Skeletal muscle tissue (tissue), 4 donors: ENCODE results near the gene FNDC3B. TPM values are rescaled to one million over a fixed set of nuclear protein-coding genes. Genes with fewer than 3 reads are reported as not detected.
A peak's percentile ranks its signal among the peaks of the same experiment; 100 is the strongest.

Experiments
- H3K27ac ChIP-seq: one replicate; pipeline ENCODE4 v1.7.0; 2013; ENCODE audit warnings: mild to moderate bottlenecking, low read depth, low read length, inconsistent platforms
- H3K27me3 ChIP-seq, 3 donors: one replicate each; pipeline ENCODE4 v1.7.0; 2013; ENCODE audit warnings: low read length in 3 of 3; ENCODE audit not compliant: control insufficient read depth in 3 of 3, insufficient read depth in 3 of 3
- H3K36me3 ChIP-seq, 3 donors: one replicate each; pipeline ENCODE4 v1.7.0; 2013; ENCODE audit warnings: low read length in 3 of 3; ENCODE audit not compliant: control insufficient read depth in 3 of 3, insufficient read depth in 3 of 3
- H3K4me1 ChIP-seq, 3 donors: one replicate each; pipeline ENCODE4 v1.7.0; 2013; ENCODE audit warnings: low read length in 3 of 3, mild to moderate bottlenecking in 3 of 3; ENCODE audit not compliant: control insufficient read depth in 3 of 3, insufficient read depth in 3 of 3
- H3K4me3 ChIP-seq, 3 donors: one replicate each; pipeline ENCODE4 v1.7.0; 2013; ENCODE audit warnings: low read length in 3 of 3
- H3K9ac ChIP-seq, 3 donors: one replicate each; pipeline ENCODE4 v1.7.0; 2013; ENCODE audit warnings: low read length in 3 of 3, mild to moderate bottlenecking in 3 of 3, moderate library complexity in 2 of 3, low read depth in 1 of 3
- H3K9me3 ChIP-seq, 3 donors: one replicate each; pipeline ENCODE4 v1.7.0; 2013; ENCODE audit warnings: low read length in 3 of 3; ENCODE audit not compliant: control insufficient read depth in 3 of 3
- total RNA-seq: library from RNA; depleted of rRNA; stranded (reverse); fragments of >200 nt; gene quantifications from one replicate; pipeline ENCODE4 v1.2.3, GENCODE V29; 2014
- donor health status: Osteomylitis.

FNDC3B gene
- total RNA-seq, 1 donor from 2014 or later: 140 TPM

DNA sequence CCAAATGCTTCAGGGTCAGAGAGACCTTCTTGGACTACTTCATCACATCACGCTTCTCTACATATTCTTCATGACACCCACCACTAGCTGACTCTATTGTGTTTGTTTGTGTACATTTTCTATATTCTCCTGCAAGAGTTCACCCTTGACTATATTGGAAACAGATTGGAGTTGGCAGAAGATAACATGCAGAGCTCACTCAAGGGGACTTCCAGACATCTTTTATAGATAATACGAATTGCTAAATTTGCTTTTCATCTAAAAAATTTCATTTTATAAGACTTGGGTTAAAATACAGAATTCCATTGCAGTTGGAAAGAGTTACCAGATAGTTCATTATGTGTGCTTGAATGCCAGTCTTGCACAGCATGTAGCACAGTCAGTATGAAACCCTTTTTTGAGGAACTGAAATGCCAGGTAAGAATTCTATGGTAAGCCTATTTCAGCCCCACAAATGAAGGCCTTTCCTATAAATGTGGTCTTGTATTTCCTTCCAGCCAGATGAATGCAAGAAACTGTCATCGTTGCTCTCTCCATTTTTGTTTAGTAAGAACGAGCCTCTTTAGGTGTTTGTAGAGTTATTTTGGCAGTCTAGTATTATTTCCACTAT lies 231.3 kb downstream of the FNDC3B start:
- peaks cover 4 to 7% (median 7%) of the 10 kb centered on the region in 3 donors for H3K36me3 ChIP-seq
- no peak overlapping the region for H3K27ac ChIP-seq
- no peaks in the 10 kb centered on the region for H3K27me3 ChIP-seq
- no peak overlapping the region for H3K9ac ChIP-seq
- no peaks in the 10 kb centered on the region for H3K9me3 ChIP-seq
- H3K4me1 ChIP-seq: peaks cover 0 to 4% (median 0%) of the 10 kb centered on the region in 3 donors
- no peak overlapping the region for H3K4me3 ChIP-seq

DNA sequence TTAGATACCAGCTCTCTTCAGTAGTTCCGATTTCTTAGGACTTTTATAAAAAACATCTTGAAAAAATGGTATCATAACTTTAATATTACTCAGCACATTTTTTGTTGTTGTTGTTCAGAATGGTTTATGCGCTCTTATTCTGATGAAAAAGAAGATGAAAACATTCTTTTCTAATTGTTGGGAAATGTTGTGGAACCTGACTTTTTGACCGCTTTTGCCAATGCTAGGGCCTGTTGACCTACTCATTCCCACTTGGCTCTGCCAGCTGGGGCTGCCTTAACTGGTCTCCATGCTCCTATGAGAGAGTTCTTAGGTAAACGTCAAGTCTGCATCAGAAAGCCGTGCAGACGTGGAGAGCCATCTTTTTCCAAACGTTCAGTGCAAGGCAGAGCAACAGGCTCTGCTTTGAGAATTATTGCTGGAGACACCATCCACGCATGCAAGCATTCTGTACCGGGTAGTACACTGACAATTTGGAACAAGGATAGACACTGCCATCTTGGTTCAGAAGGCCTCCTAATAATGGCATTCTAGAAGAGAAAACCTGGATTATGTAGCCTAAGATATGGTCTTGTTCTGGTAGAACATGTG lies 232.1 kb downstream of the FNDC3B start:
- Histone ChIP-seq H3K9me3 (no peaks in the 10 kb centered on the region), H3K36me3 (peaks cover 3 to 5% (median 4%) of the 10 kb centered on the region in 3 donors), H3K4me3 (no peak overlapping the region), H3K27ac (no peak overlapping the region), H3K27me3 (no peaks in the 10 kb centered on the region), H3K9ac (no peak overlapping the region), H3K4me1 (peaks cover 0 to 7% (median 1%) of the 10 kb centered on the region in 3 donors)

DNA sequence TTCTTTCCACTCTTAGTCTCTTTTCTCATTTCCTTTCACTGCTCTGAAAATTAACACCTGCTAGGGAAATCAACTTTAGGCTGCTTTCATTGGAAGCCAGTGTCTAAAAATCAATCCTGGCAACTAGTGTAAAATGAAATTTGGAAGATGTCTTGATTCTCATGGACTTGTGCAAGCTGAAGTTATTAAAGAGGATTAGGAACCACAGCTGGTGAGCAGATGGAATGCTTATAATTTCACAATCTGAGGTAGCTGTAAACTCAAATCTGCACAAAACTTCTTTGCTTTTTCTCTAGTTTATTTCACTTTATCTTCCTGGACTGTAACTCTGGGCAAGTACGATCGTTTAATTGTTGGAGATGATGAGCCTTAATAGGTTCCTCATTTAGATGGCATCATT lies 233.3 kb downstream of the FNDC3B start:
- Histone ChIP-seq H3K4me3 (no peak overlapping the region), H3K27ac (no peak overlapping the region), H3K36me3 (peaks cover 0 to 4% (median 0%) of the 10 kb centered on the region in 3 donors), H3K27me3 (no peaks in the 10 kb centered on the region), H3K9me3 (no peaks in the 10 kb centered on the region), H3K4me1 (peaks cover 1 to 9% (median 3%) of the 10 kb centered on the region in 3 donors), H3K9ac (no peak overlapping the region)

DNA sequence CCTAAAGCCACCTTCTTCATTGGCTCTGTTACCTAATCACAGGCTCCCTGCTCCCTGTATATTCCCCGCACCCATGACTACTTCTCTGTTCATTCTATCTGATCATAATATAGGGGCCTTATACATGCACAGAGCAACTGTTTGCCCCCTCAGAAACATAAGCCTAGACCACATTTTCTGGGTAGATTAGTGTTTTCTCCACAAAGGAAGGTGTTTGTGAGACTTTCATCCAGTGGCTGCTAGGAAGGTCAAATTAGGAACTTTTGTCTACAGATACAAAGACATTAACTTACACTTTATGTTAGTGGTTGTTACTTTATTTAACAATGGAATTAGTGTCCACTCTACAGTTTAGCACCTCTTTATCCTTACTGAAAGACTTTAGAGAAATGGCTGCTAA lies 234.0 kb downstream of the FNDC3B start:
- Histone ChIP-seq H3K27me3 (no peaks in the 10 kb centered on the region), H3K4me1 (peaks cover 7 to 15% (median 10%) of the 10 kb centered on the region in 3 donors), H3K36me3 (peaks cover 0 to 4% (median 0%) of the 10 kb centered on the region in 3 donors), H3K9me3 (no peaks in the 10 kb centered on the region), H3K4me3 (no peak overlapping the region), H3K9ac (no peak overlapping the region), H3K27ac (no peak overlapping the region)

DNA sequence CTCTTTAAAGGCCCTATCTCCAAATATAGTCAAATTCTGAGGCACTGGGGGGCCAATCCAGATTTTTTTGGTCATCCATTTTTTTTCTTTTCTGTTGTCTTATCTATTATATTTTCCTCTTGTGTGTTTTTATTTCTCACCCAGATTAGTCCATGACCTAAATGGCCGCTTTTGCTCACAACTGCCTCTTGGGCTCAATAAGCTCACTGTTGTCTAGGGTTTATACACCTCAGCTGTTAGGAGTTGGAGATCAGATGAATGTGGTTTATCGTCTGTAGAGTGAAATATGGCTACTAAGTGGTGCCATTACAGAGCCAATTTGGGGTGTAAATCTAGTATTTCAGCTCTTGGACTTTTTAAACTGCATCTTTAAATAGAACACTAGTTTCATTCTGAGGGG lies 235.5 kb downstream of the FNDC3B start:
- Histone ChIP-seq H3K4me1 (peaks cover 16 to 25% (median 19%) of the 10 kb centered on the region in 3 donors), H3K4me3 (no peak overlapping the region), H3K9ac (no peak overlapping the region), H3K27me3 (no peaks in the 10 kb centered on the region), H3K9me3 (no peaks in the 10 kb centered on the region), H3K36me3 (peaks cover 0 to 4% (median 0%) of the 10 kb centered on the region in 3 donors), H3K27ac (no peak overlapping the region)

DNA sequence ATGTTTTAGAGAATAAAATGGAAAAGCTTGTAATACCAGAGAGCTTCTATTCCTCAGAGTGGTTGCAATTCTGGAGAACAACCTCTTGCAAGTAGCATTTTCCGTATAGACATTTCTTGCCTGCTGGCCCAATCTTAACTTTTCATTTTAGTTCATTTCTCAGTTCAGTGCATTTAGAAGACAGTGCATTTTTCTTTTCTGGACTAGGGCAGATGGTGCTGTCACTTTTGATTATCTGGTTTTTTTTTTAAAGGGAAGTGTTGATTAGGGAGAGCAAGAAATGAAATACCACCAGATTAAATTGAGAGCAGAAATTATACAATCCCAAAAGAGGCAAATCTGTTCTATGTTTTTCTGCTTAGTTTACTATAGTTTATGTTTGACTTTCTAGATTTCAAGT lies 236.2 kb downstream of the FNDC3B start:
- H3K27me3 ChIP-seq: no peaks in the 10 kb centered on the region
- no peak overlapping the region for H3K9ac ChIP-seq
- no peaks in the 10 kb centered on the region for H3K36me3 ChIP-seq
- H3K4me3 ChIP-seq: no peak overlapping the region
- H3K9me3 ChIP-seq: no peaks in the 10 kb centered on the region
- no peak overlapping the region for H3K27ac ChIP-seq
- peaks cover 22 to 26% (median 25%) of the 10 kb centered on the region in 3 donors for H3K4me1 ChIP-seq

DNA sequence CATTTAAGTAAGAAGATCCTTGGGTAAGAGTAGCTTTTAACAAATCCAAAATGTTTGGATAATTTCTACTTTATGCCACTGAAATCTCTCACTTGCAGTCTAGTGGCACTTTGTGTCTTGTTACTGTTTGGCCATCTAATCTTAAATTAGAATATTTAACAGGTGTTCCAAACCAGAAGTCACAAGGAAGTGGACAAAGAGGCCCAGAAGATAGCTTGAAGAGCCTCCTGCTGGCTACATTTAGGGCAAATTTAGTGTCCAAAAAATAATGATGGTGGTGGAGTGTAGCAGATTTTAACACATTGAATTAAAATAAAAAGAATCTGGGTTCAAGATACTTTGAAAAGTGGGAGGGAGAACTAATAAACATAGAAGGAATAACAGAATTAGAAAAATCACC lies 236.7 kb downstream of the FNDC3B start:
- peaks cover 22 to 26% (median 25%) of the 10 kb centered on the region in 3 donors for H3K4me1 ChIP-seq
- no peaks in the 10 kb centered on the region for H3K36me3 ChIP-seq
- no peak overlapping the region for H3K4me3 ChIP-seq
- no peaks in the 10 kb centered on the region for H3K27me3 ChIP-seq
- H3K9ac ChIP-seq: no peak overlapping the region
- H3K27ac ChIP-seq: no peak overlapping the region
- no peaks in the 10 kb centered on the region for H3K9me3 ChIP-seq

DNA sequence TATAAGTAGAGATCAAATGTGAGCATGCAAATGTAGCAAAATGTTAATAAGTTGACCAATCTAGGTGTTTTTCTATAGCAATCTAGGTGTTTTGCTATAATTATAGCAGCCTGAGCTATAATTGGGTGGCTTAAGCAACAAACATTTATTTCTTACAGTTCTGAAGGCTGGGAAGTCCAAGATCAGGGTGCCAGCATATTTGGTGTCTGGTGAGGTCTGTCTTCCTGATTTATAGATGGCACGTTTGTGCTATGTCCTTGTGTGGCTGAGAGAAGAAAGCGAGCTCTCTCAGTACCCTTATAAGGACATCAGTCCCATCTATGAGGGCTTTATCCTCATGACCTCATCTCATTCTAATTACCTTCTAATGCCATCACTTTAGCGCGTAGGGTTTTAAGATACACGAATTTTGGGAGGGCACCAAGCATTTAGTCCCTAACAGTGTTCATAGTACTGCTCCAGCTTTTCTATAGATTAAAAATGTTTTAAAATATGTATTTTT lies 237.8 kb downstream of the FNDC3B start:
- H3K27me3 ChIP-seq: no peaks in the 10 kb centered on the region
- no peak overlapping the region for H3K4me3 ChIP-seq
- H3K27ac ChIP-seq: no peak overlapping the region
- no peak overlapping the region for H3K9ac ChIP-seq
- H3K9me3 ChIP-seq: no peaks in the 10 kb centered on the region
- peaks cover 22 to 26% (median 25%) of the 10 kb centered on the region in 3 donors for H3K4me1 ChIP-seq
- no peaks in the 10 kb centered on the region for H3K36me3 ChIP-seq

DNA sequence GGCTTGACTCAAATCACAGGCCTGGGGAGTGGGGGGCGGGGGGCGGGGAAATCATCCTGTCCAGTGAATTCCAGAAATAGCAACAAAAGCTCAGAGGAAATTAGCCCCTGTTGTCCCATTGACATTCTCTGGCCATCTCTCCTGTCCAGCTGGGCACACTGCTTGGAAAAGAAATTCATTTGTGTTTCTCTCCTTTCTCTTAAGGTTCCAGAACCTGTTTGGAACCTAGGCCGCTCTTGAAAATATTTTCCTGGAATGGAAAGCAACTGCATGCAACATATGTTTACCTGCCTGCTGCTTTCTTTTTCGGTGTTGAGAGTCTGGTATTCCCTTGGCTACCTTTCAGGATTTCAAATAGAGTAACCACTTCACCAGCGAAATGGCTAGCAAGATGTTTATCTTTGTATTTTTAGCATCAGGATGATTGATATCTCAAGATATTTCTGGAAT lies 239.8 kb downstream of the FNDC3B start:
- peaks cover 22 to 25% (median 22%) of the 10 kb centered on the region in 3 donors for H3K4me1 ChIP-seq
- H3K27me3 ChIP-seq: no peaks in the 10 kb centered on the region
- H3K36me3 ChIP-seq: no peaks in the 10 kb centered on the region
- no peak overlapping the region for H3K4me3 ChIP-seq
- no peaks in the 10 kb centered on the region for H3K9me3 ChIP-seq
- peak overlapping the region; percentile 71 for H3K27ac ChIP-seq
- H3K9ac ChIP-seq: peak overlapping the region in 1 of 3 donors; percentile 10

DNA sequence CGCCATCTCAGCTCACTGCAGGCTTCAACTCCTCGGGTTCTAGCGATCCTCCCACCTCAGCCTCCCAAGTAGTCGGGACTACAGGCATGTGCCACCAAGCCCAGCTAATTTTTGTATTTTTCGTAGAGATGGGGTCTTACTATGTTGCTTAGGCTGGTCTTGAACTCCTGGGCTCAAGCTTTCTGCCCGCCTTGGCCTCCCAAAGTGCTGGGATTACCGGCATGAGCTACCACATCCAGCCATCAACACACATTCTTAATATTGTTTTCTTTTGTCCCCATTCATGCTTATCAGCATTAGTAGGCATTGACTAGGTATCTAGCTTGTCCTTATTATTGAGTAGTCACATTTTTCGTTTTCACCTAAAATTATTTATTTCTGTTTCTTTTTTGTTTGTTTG lies 240.6 kb downstream of the FNDC3B start:
- Histone ChIP-seq H3K9me3 (no peaks in the 10 kb centered on the region), H3K9ac (no peak overlapping the region), H3K4me1 (peaks cover 22 to 25% (median 22%) of the 10 kb centered on the region in 3 donors), H3K36me3 (no peaks in the 10 kb centered on the region), H3K27ac (peak overlapping the region; percentile 71), H3K4me3 (no peak overlapping the region), H3K27me3 (no peaks in the 10 kb centered on the region)
